Right lobe of liver (tissue), 6 donors: ENCODE results near the gene PPP1R3A. TPM values are rescaled to one million over a fixed set of nuclear protein-coding genes. Genes with fewer than 3 reads are reported as not detected.

Experiments used
- ATAC-seq, 4 donors: fragments of 200-7000 bp; cut with Tn5 transposase; one replicate each; pipeline ENCODE4 v1.9.1; 2020; ENCODE audit warnings: mild to moderate bottlenecking in 4 of 4, moderate library complexity in 4 of 4
- DNase-seq, 3 donors: peaks; one replicate each; pipeline ENCODE4 v3.0.0-alpha.2; 2020
- H3K27ac ChIP-seq, 3 donors: fragments of 200-600 bp; one replicate each; pipeline ENCODE4 v1.8.0; 2022
- H3K27me3 ChIP-seq, 2 donors: fragments of 200-600 bp; one replicate each; pipeline ENCODE4 v1.8.0; 2022
- H3K36me3 ChIP-seq, 4 donors: fragments of 200-600 bp; sonication (generic) in 1 of 4; one replicate each; pipeline versions ENCODE4 v1.5.1 to v1.8.0; 2017 to 2022; ENCODE audit warnings: control low read depth in 1 of 4
- H3K4me1 ChIP-seq, 4 donors: fragments of 200-600 bp; sonication (generic) in 1 of 4; one replicate each; pipeline versions ENCODE4 v1.5.1 to v1.8.0; 2017 to 2022; ENCODE audit warnings: control low read depth in 1 of 4
- H3K4me3 ChIP-seq, 3 donors: fragments of 200-600 bp; one replicate each; pipeline ENCODE4 v1.8.0; 2022
- H3K9me3 ChIP-seq, 4 donors: fragments of 200-600 bp; sonication (generic) in 1 of 4; one replicate each; pipeline versions ENCODE4 v1.5.1 to v1.8.0; 2017 to 2022; ENCODE audit warnings: control low read depth in 1 of 4
- CTCF ChIP-seq, 4 donors: fragments of 200-600 bp in 3 of 4; fragments of 450-650 bp in 1 of 4; IDR thresholded peaks; one replicate each; pipeline versions ENCODE4 v1.5.1 to v1.8.0; 2016 to 2022; ENCODE audit warnings: antibody characterized with exemption in 4 of 4, mild to moderate bottlenecking in 2 of 4
- POLR2A ChIP-seq: fragments of 450-650 bp; IDR thresholded peaks from one replicate; pipeline ENCODE4 v1.6.1; 2017; ENCODE audit warnings: antibody characterized with exemption, mild to moderate bottlenecking
- WGBS: methylation state at CpG from one replicate; pipeline ENCODE4 v1.1.6; 2018; ENCODE audit warnings: low coverage, low lambda C conversion rate; ENCODE audit not compliant: insufficient coverage; ENCODE audit errors: missing lambda C conversion rate; 5-methylcytosine and 5-hydroxymethylcytosine counted together
- intact Hi-C, 2 donors: fragments of 100-400 bp; cut with DNase I; formaldehyde crosslinking; loops; one replicate each; pipeline versions ENCODE4 v1.11.2 to v1.14.1; 2022
- total RNA-seq, 6 experiments: library from RNA; depleted of rRNA in 2 of 6; stranded (reverse); fragments of >200 nt in 2 of 6; fragmentation: NEBNext Ultra II Directional in 3 of 6; extraction: Animal tissue kit (Norgen Biotek cat#: 25700) in 3 of 6; gene quantifications; one replicate each; pipeline versions ENCODE4 v1.1.0 to v1.2.4, GENCODE V29; 2016 to 2023
- donor health status: DM: no; HTN: yes; CAD: no.
- donor health status: DM: no; HTN: no; CAD: no.
- donor health status: DM: no; HTN: no; CAD: no.
- donor health status: DM: no; HTN: yes; CAD: no.
- donor health status: DM: no; HTN: yes; CAD: no.

PPP1R3A gene
- total RNA-seq, 6 experiments from 2014 or later = 0.06 TPM; not detected in 5

GRCh38 chr7:113907617-113908016, 11.2 kb downstream of the PPP1R3A start:
- intact Hi-C loops = no loop called here
- ATAC-seq = no peak
- H3K27me3 ChIP-seq = no peaks in the 10 kb centered on the region
- H3K4me3 ChIP-seq = no peak overlapping the region
- TF ChIP-seq CTCF (IDR thresholded peaks at IDR 0.05) = no peak
- 54% methylated on average over 3 of the region's 3 CpGs for WGBS
- DNase-seq = no peak
- no peaks in the 10 kb centered on the region for H3K36me3 ChIP-seq
- H3K9me3 ChIP-seq = no peaks in the 10 kb centered on the region
- no peak overlapping the region for H3K27ac ChIP-seq
- no peaks in the 10 kb centered on the region for H3K4me1 ChIP-seq

- Histone ChIP-seq H3K27me3 (no peaks in the 10 kb centered on the region), H3K27ac (no peak overlapping the region), H3K4me3 (no peak overlapping the region), H3K36me3 (no peaks in the 10 kb centered on the region), H3K9me3 (no peaks in the 10 kb centered on the region), H3K4me1 (no peaks in the 10 kb centered on the region)
- 25% methylated on average over 1 of the region's 1 CpG for WGBS
- intact Hi-C loops = no loop called here
- no peak for TF ChIP-seq CTCF (IDR thresholded peaks at IDR 0.05)
- no peak for TF ChIP-seq POLR2A
- DNase-seq = no peak
- no peak for ATAC-seq
These were observed 14.3 kb downstream of the PPP1R3A start for GRCh38 chr7:113904521-113904920.

- Histone ChIP-seq H3K27me3 (no peaks in the 10 kb centered on the region), H3K4me3 (no peak overlapping the region), H3K36me3 (no peaks in the 10 kb centered on the region), H3K27ac (no peak overlapping the region), H3K9me3 (no peaks in the 10 kb centered on the region), H3K4me1 (no peaks in the 10 kb centered on the region)
- 16% methylated on average over 3 of the region's 3 CpGs for WGBS
- DNase-seq = no peak
- ATAC-seq = no peak
- intact Hi-C loops = no loop called here
- TF ChIP-seq CTCF (IDR thresholded peaks at IDR 0.05) = no peak
- no peak for TF ChIP-seq POLR2A
These were observed 26.0 kb downstream of the PPP1R3A start for GRCh38 chr7:113892818-113893217.

DNA sequence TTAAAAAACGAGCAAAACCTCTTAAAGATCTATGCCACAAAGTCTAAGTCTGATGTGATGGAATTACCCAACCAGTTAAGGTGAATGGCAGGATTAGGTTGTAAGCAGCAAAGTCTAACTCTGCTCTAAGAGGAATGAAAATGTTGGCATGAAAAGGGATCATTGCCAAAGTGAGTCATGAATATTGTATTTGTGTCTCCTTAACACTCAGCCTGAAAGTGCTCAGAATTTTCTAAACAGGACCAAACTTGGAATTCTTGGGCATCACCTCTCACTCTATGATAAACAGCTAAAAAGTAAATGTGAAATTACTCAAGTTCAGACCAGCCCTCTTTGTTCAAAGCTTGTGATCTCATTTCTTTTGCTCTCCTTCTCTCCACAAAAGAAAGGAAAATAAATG, 27.0 kb downstream of the PPP1R3A start:
- ATAC-seq = no peak
- Histone ChIP-seq H3K27me3 (no peaks in the 10 kb centered on the region), H3K4me1 (no peaks in the 10 kb centered on the region), H3K27ac (no peak overlapping the region), H3K4me3 (no peak overlapping the region), H3K36me3 (no peaks in the 10 kb centered on the region), H3K9me3 (no peaks in the 10 kb centered on the region)
- 9% methylated on average over 1 of the region's 1 CpG for WGBS
- TF ChIP-seq CTCF (IDR thresholded peaks at IDR 0.05) (no peak), POLR2A (no peak)
- DNase-seq = no peak
- intact Hi-C loops = no loop called here

GRCh38 chr7:113891031-113891350, 27.8 kb downstream of the PPP1R3A start:
- DNase-seq = no peak
- TF ChIP-seq CTCF (IDR thresholded peaks at IDR 0.05) (no peak), POLR2A (no peak)
- 55% methylated on average over 2 of the region's 2 CpGs for WGBS
- Histone ChIP-seq H3K27ac (no peak overlapping the region), H3K36me3 (no peaks in the 10 kb centered on the region), H3K4me3 (no peak overlapping the region), H3K9me3 (no peaks in the 10 kb centered on the region), H3K27me3 (no peaks in the 10 kb centered on the region), H3K4me1 (no peaks in the 10 kb centered on the region)
- no peak for ATAC-seq
- intact Hi-C loops = no loop called here
